HepG2 (cell line): ENCODE data around the gene SMCO1. TPM values are rescaled to one million over a fixed set of nuclear protein-coding genes. Genes with fewer than 3 reads are reported as not detected.
"Not testable (repeated sequence)": the region's sequence is repeated elsewhere in the genome, so short reads cannot be mapped to it uniquely, and the experiment has no call there.

Source experiments
- ATAC-seq: fragments of 200-7000 bp; cut with Tn5 transposase; 3 replicates; pipeline ENCODE4 v1.9.1; 2020; ENCODE audit warnings: mild to moderate bottlenecking, moderate library complexity
- BruUV-seq: library from RNA; stranded (reverse); fragments of 400-500 nt; replicated peaks from 2 replicates; lab custom pipeline; 2021; lab: Mats Ljungman, UMichigan
- CTCF ChIA-PET: fragments of 300-600 bp; formaldehyde crosslinking; extraction: SDS; loops from one replicate; lab custom pipeline; 2021; ENCODE audit warnings: low total read pairs, inconsistent platforms, low intra/inter-chr PET ratio; lab: Yijun Ruan, JAX
- POLR2A ChIA-PET: fragments of 350-600 bp; sonication (Branson Sonifier 250); formaldehyde crosslinking; loops from one replicate; lab custom pipeline; 2020; ENCODE audit warnings: antibody characterized with exemption, inconsistent platforms; lab: Yijun Ruan, JAX
- DNase-seq: peaks from one replicate; pipeline ENCODE4 v3.0.0-alpha.2; 2015; ENCODE audit warnings: low spot score
- FAIRE-seq: peaks from 3 replicates; lab custom pipeline; 2011; peaks lifted over from hg19 to GRCh38; lab: Jason Lieb, UNC
- H2AFZ ChIP-seq: one replicate; pipeline ENCODE4 v1.6.1; 2011; ENCODE audit warnings: low read length, inconsistent platforms
- H3K27ac ChIP-seq: fragments of 300-600 bp; 3 replicates; pipeline ENCODE4 v1.8.0; 2011; ENCODE audit warnings: mixed run types, mild to moderate bottlenecking, mixed read lengths, low read length, inconsistent platforms; ENCODE audit not compliant: insufficient read depth; ENCODE audit errors: extremely low read length
- H3K27me3 ChIP-seq, 2 experiments: fragments of 200-600 bp in 1 of 2; 2 replicates in 1 of 2; 3 replicates in 1 of 2; pipeline versions ENCODE4 v1.6.0 to v1.8.0; 2011; ENCODE audit warnings: low read length in 2 of 2, mild to moderate bottlenecking in 2 of 2, moderate library complexity in 2 of 2, inconsistent platforms in 1 of 2; ENCODE audit not compliant: insufficient read depth in 2 of 2, control insufficient read depth in 1 of 2
- H3K36me3 ChIP-seq, 2 experiments: fragments of 200-600 bp in 1 of 2; replicated peaks in 1 of 2; 2 replicates in 1 of 2; 3 replicates in 1 of 2; pipeline versions ENCODE4 v1.5.1 to v1.8.0; 2011; ENCODE audit warnings: low read length in 2 of 2, inconsistent platforms in 1 of 2; ENCODE audit not compliant: insufficient read depth in 2 of 2, control insufficient read depth in 1 of 2
- H3K4me1 ChIP-seq: 2 replicates; pipeline ENCODE4 v1.5.1; 2012; ENCODE audit warnings: low read length, inconsistent platforms; ENCODE audit not compliant: insufficient read depth
- H3K4me2 ChIP-seq: 2 replicates; pipeline ENCODE4 v1.6.0; 2011; ENCODE audit warnings: low read depth, low read length, inconsistent platforms
- H3K4me3 ChIP-seq, 3 experiments: fragments of 200-600 bp in 1 of 3; sonication (generic), shearing (Covaris generic) in 1 of 3; replicated peaks in 1 of 3; 2 replicates each; pipeline ENCODE4 v1.5.1; 2011 to 2016; ENCODE audit warnings: low read length in 3 of 3, inconsistent platforms in 2 of 3, low read depth in 2 of 3, mild to moderate bottlenecking in 2 of 3, control low read depth in 1 of 3, mixed read lengths in 1 of 3; ENCODE audit not compliant: insufficient read depth in 1 of 3
- H3K79me2 ChIP-seq: one replicate; pipeline ENCODE4 v1.6.1; 2011; ENCODE audit warnings: low read length, inconsistent platforms; ENCODE audit not compliant: insufficient read depth
- H3K9ac ChIP-seq: 2 replicates; pipeline ENCODE4 v1.6.0; 2011; ENCODE audit warnings: mild to moderate bottlenecking, low read depth, low read length, inconsistent platforms; ENCODE audit not compliant: insufficient read depth
- H3K9me3 ChIP-seq: 2 replicates; pipeline ENCODE4 v1.5.1; 2012; ENCODE audit warnings: mild to moderate bottlenecking, low read length
- H4K20me1 ChIP-seq: 2 replicates; pipeline ENCODE4 v1.6.0; 2011; ENCODE audit warnings: inconsistent platforms, mild to moderate bottlenecking, low read length, moderate library complexity; ENCODE audit not compliant: insufficient read depth
- IKZF4 ChIP-seq: sonication (generic); formaldehyde crosslinking; IDR thresholded peaks from 2 replicates; pipeline ENCODE4 v1.5.1; 2020; ENCODE audit warnings: borderline replicate concordance, mild to moderate bottlenecking, low read depth, missing genetic modification reagents; ENCODE audit errors: not compliant biosample characterization
- NFIC ChIP-seq: IDR thresholded peaks from 2 replicates; pipeline ENCODE4 v1.6.1; 2012; ENCODE audit warnings: mild to moderate bottlenecking, low read length, inconsistent platforms
- NKX3-1 ChIP-seq: sonication (generic); formaldehyde crosslinking; IDR thresholded peaks from 2 replicates; pipeline ENCODE4 v1.5.0; 2020; ENCODE audit warnings: missing genetic modification reagents
- POLR2G ChIP-seq: fragments of 200-400 bp; formaldehyde crosslinking; IDR thresholded peaks from 2 replicates; pipeline ENCODE4 v1.6.1; 2018; ENCODE audit warnings: mild to moderate bottlenecking, low read depth, low read length, moderate library complexity
- TCF7L2 ChIP-seq: IDR thresholded peaks from 2 replicates; pipeline ENCODE4 v1.6.1; 2011; ENCODE audit warnings: mild to moderate bottlenecking, low read depth, low read length, moderate library complexity
- ZFAT ChIP-seq: sonication (generic); formaldehyde crosslinking; conservative IDR thresholded peaks from 2 replicates; pipeline ENCODE4 v1.8.1; 2023; ENCODE audit warnings: missing genetic modification reagents, inconsistent platforms
- ZIK1 ChIP-seq: sonication (generic); formaldehyde crosslinking; IDR thresholded peaks from 2 replicates; pipeline ENCODE4 v1.5.0; 2020; ENCODE audit warnings: mild to moderate bottlenecking, low read depth, missing genetic modification reagents, borderline replicate concordance
- ZKSCAN1 ChIP-seq: fragments of 150-350 bp; IDR thresholded peaks from 2 replicates; pipeline ENCODE4 v1.6.1; 2014; ENCODE audit warnings: low read length
- ZNF709 ChIP-seq: sonication (generic); formaldehyde crosslinking; IDR thresholded peaks from 2 replicates; pipeline ENCODE4 v1.5.0; 2020; ENCODE audit warnings: mild to moderate bottlenecking, missing genetic modification reagents
- ZSCAN25 ChIP-seq: sonication (generic); formaldehyde crosslinking; IDR thresholded peaks from 2 replicates; pipeline ENCODE4 v1.8.0; 2022; ENCODE audit warnings: mild to moderate bottlenecking, missing genetic modification reagents
- WGBS: methylation state at CpG from one replicate; pipeline ENCODE4 v1.1.6; 2017; ENCODE audit warnings: low lambda C conversion rate; 5-methylcytosine and 5-hydroxymethylcytosine counted together
- in situ Hi-C: cut with HindIII; loops from 2 replicates; pipeline ENCODE4 v1.10.0; 2017; ENCODE audit warnings: low pct_unique_long_range_greater_than_20kb; ENCODE audit not compliant: extremely low pct_ligation_motif_present
- intact Hi-C: fragments of 100-400 bp; cut with micrococcal nuclease; formaldehyde crosslinking; loops from one replicate; pipeline ENCODE4 v1.10.0; 2022; ENCODE audit not compliant: unreplicated experiment
- polyA plus RNA-seq, 8 experiments: library from polyadenylated mRNA; depleted of rRNA in 3 of 8; stranded (reverse) in 7 of 8; unstranded in 1 of 8; fragments of >200 nt; fragmentation: Illumina TruSeq in 4 of 8; extraction: Trizol in 4 of 8; gene quantifications; 2 replicates each; pipeline versions ENCODE4 v1.2.1 to v1.2.3, GENCODE V29; 2011 to 2016; ENCODE audit warnings: low read depth in 4 of 8, missing spikeins in 1 of 8, mixed read lengths in 1 of 8; ENCODE audit not compliant: insufficient read depth in 1 of 8
- small RNA-seq, 3 experiments: library from RNA; depleted of rRNA; stranded (forward); fragments of <200 nt; gene quantifications; one replicate each; pipeline ENCODE3, GENCODE V24; 2012; ENCODE audit warnings: low read depth in 2 of 3, low replicate concordance in 1 of 3; ENCODE audit not compliant: insufficient read length in 3 of 3, insufficient read depth in 2 of 3
- total RNA-seq, 5 experiments: library from RNA; depleted of rRNA; stranded (reverse); fragments of >200 nt; fragmentation: Illumina TruSeq; extraction: Trizol; gene quantifications; 2 replicates each; pipeline ENCODE4 v1.2.3, GENCODE V29; 2016; ENCODE audit warnings: low read depth in 1 of 5
- TF ChIP-seq, protein P1 (sequence below): sonication (generic); formaldehyde crosslinking; IDR thresholded peaks from 2 replicates; pipeline ENCODE4 v1.5.0; 2020; ENCODE audit warnings: mild to moderate bottlenecking, low read depth, missing genetic modification reagents, borderline replicate concordance

Gene SMCO1
- total and polyA plus RNA-seq, 2 of the 13 experiments (the other 11 are each of a cell fraction or from before 2014, with no cell fraction given) = not detected

DNA sequence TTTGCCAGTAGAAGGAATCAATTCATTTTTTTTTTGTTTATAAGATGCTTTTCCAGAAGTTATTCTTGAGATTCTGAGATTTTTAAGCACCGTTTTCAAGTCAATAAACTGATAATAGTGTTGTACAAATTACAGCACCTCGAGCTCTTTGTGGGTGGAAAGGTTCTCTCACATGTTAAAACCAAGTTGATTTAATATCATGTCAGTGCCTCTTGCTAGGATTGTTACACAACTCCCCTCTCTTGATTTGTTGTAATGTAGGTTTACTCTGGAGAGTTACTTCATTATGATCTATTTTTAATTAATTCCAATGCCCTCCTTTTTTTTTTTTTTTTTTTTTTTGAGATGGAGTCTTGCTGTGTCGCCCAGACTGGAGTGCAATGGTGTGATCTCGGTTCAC is 57.1 kb downstream of the SMCO1 start:
- no TSS peak for BruUV-seq
- ChIA-PET CTCF (no interaction called here), POLR2A (interaction anchor here (0.7 to 1.1 kb wide), 2 partner anchors 28 kb away, joined by 4 read pairs; no protein-coding TSS in a partner anchor)
- no peak overlapping the region for H3K4me3 ChIP-seq
- no peak overlapping the region for H2AFZ ChIP-seq
- H3K4me2 ChIP-seq = no peak overlapping the region
- TF ChIP-seq, protein P1, sequence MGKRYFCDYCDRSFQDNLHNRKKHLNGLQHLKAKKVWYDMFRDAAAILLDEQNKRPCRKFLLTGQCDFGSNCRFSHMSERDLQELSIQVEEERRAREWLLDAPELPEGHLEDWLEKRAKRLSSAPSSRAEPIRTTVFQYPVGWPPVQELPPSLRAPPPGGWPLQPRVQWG (CRISPR knock-in tag) = no peak
- no peak for TF ChIP-seq ZSCAN25 (CRISPR knock-in tag)
- TF ChIP-seq ZIK1 = no peak
- no peak for TF ChIP-seq POLR2G
- no peak for TF ChIP-seq ZNF709 (CRISPR knock-in tag)
- no peak for TF ChIP-seq ZKSCAN1
- no peak for TF ChIP-seq IKZF4 (CRISPR knock-in tag)
- no peak for TF ChIP-seq NFIC
- TF ChIP-seq ZFAT = no peak
- TF ChIP-seq TCF7L2 = no peak
- no peak for TF ChIP-seq NKX3-1 (CRISPR knock-in tag)
- DNase-seq = no peak
- H3K27me3 ChIP-seq = no peaks in the 10 kb centered on the region
- ATAC-seq = no peak
- no peaks in the 10 kb centered on the region for H4K20me1 ChIP-seq
- H3K4me1 ChIP-seq = no peaks in the 10 kb centered on the region
- in situ Hi-C loops (no loop called here), intact Hi-C loops (no loop called here)
- H3K27ac ChIP-seq = no peak overlapping the region
- no peaks in the 10 kb centered on the region for H3K36me3 ChIP-seq
- H3K9ac ChIP-seq = no peak overlapping the region
- H3K79me2 ChIP-seq = no peaks in the 10 kb centered on the region
- FAIRE-seq = no peak
- no peaks in the 10 kb centered on the region for H3K9me3 ChIP-seq
- 22% methylated on average over 4 of the region's 4 CpGs for WGBS

DNA sequence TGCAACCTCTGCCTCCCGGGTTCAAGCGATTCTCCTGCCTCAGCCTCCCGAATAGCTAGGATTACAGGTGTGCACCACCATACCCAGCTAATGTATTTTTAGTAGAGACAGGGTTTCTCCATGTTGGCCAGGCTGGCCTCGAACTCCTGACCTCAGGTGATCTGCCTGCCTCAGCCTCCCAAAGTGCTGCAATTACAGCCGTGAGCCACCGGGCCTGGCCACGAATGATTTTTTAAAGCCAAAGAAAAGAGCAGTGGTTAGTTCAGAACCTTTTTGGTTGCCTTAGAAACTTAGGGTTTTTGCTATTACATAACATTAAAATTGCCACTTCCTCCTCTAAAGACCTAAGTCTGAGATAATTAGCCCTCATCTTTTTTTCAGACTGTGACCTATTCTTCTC is 57.7 kb downstream of the SMCO1 start:
- intact Hi-C loops, in situ Hi-C loops, FAIRE-seq: not testable (repeated sequence)

More for the DNA sequence above, 57.7 kb downstream of the SMCO1 start:
- CTCF ChIA-PET, DNase-seq, H3K9me3 ChIP-seq, H2AFZ ChIP-seq, H3K9ac ChIP-seq, H3K27me3 ChIP-seq, H3K79me2 ChIP-seq, H3K36me3 ChIP-seq, H3K4me1 ChIP-seq, H3K4me3 ChIP-seq, ATAC-seq, H3K27ac ChIP-seq, H3K4me2 ChIP-seq, BruUV-seq, H4K20me1 ChIP-seq: not testable (repeated sequence)
- 61% methylated on average over 5 of the region's 7 CpGs for WGBS
- POLR2A ChIA-PET = interaction anchor here (0.7 to 1.1 kb wide), 2 partner anchors 27 to 29 kb away, joined by 4 read pairs; no protein-coding TSS in a partner anchor

Small RNA genes within 50 kb of the gene (small RNA-seq; reads per million reads assigned to genes)
- 0 reads per million in 3 experiments for gene RPS29P3

Other genes starting within 250 kb of the SMCO1 start
- gene PCYT1A, start 227.6 kb downstream of the SMCO1 start, total RNA-seq (2016; rRNA removed; fragmentation: Illumina TruSeq; extraction: Trizol) = 45.3 and 53.2 TPM in 2 replicates
- gene PCYT1A, start 227.6 kb downstream of the SMCO1 start, polyA plus RNA-seq (2011; rRNA removed) = 26.4 and 28.5 TPM in 2 replicates
- 7.0 and 11.2 TPM in 2 replicates for gene DYNLT2B, start 197.1 kb downstream of the SMCO1 start, total RNA-seq (2016; rRNA removed; fragmentation: Illumina TruSeq; extraction: Trizol)
- 4.0 and 4.3 TPM in 2 replicates for gene DYNLT2B, start 197.1 kb downstream of the SMCO1 start, polyA plus RNA-seq (2011; rRNA removed)
- not detected in 2 replicates for gene TM4SF19, start 177.0 kb downstream of the SMCO1 start, total RNA-seq (2016; rRNA removed; fragmentation: Illumina TruSeq; extraction: Trizol)
- gene TM4SF19, start 177.0 kb downstream of the SMCO1 start, polyA plus RNA-seq (2011; rRNA removed) = 0.05 and 0.36 TPM in 2 replicates
- 12.5 and 21.5 TPM in 2 replicates for gene UBXN7, start 82.9 kb downstream of the SMCO1 start, total RNA-seq (2016; rRNA removed; fragmentation: Illumina TruSeq; extraction: Trizol)
- 11.6 and 15.9 TPM in 2 replicates for gene UBXN7, start 82.9 kb downstream of the SMCO1 start, polyA plus RNA-seq (2011; rRNA removed)
- 22.9 and 28.8 TPM in 2 replicates for gene RNF168, start 11.6 kb downstream of the SMCO1 start, total RNA-seq (2016; rRNA removed; fragmentation: Illumina TruSeq; extraction: Trizol)
- 3.4 and 3.7 TPM in 2 replicates for gene RNF168, start 11.6 kb downstream of the SMCO1 start, polyA plus RNA-seq (2011; rRNA removed)
- 7.7 and 16.4 TPM in 2 replicates for gene WDR53, start 53.2 kb upstream of the SMCO1 start, total RNA-seq (2016; rRNA removed; fragmentation: Illumina TruSeq; extraction: Trizol)
- gene WDR53, start 53.2 kb upstream of the SMCO1 start, polyA plus RNA-seq (2011; rRNA removed) = 3.5 and 4.1 TPM in 2 replicates
- 12.1 and 18.4 TPM in 2 replicates for gene FBXO45, start 53.3 kb upstream of the SMCO1 start, total RNA-seq (2016; rRNA removed; fragmentation: Illumina TruSeq; extraction: Trizol)
- 4.9 and 7.0 TPM in 2 replicates for gene FBXO45, start 53.3 kb upstream of the SMCO1 start, polyA plus RNA-seq (2011; rRNA removed)
- gene NRROS, start 124.3 kb upstream of the SMCO1 start, total RNA-seq (2016; rRNA removed; fragmentation: Illumina TruSeq; extraction: Trizol) = not detected in 2 replicates
- gene NRROS, start 124.3 kb upstream of the SMCO1 start, polyA plus RNA-seq (2011; rRNA removed) = not detected in 2 replicates
- gene CEP19, start 196.9 kb upstream of the SMCO1 start, total RNA-seq (2016; rRNA removed; fragmentation: Illumina TruSeq; extraction: Trizol) = 1.2 and 1.5 TPM in 2 replicates
- gene CEP19, start 196.9 kb upstream of the SMCO1 start, polyA plus RNA-seq (2011; rRNA removed) = 0.43 and 0.48 TPM in 2 replicates
- gene PIGX, start 197.0 kb upstream of the SMCO1 start, total RNA-seq (2016; rRNA removed; fragmentation: Illumina TruSeq; extraction: Trizol) = 19.2 and 21.3 TPM in 2 replicates
- gene PIGX, start 197.0 kb upstream of the SMCO1 start, polyA plus RNA-seq (2011; rRNA removed) = 9.8 and 13.2 TPM in 2 replicates
- 24.7 and 52.5 TPM in 2 replicates for gene PAK2, start 224.5 kb upstream of the SMCO1 start, total RNA-seq (2016; rRNA removed; fragmentation: Illumina TruSeq; extraction: Trizol)
- gene PAK2, start 224.5 kb upstream of the SMCO1 start, polyA plus RNA-seq (2011; rRNA removed) = 20.7 and 23.0 TPM in 2 replicates